Activated CD8-positive, alpha-beta memory T cell treated with anti-CD3 and anti-CD28 coated beads for 48 hours (primary cell): ENCODE data around the gene ZFAND2B.

Experiments used
- DNase-seq, 3 experiments: peaks; one replicate each; pipeline ENCODE4 v3.0.0-alpha.2; 2020; ENCODE audit warnings: low read depth in 2 of 3, low spot score in 2 of 3

The ZFAND2B gene

GRCh38 chr2:219220652-219221402 is 14.2 kb downstream of the ZFAND2B start:
- DNase-seq, result no peak

- no peak for DNase-seq
These were observed 15.5 kb downstream of the ZFAND2B start for GRCh38 chr2:219221957-219222518.

GRCh38 chr2:219223831-219224610 is 17.4 kb downstream of the ZFAND2B start:
- no peak for DNase-seq

GRCh38 chr2:219225350-219225749 is 18.8 kb downstream of the ZFAND2B start:
- no peak for DNase-seq

- DNase-seq, result no peak
These were observed 21.7 kb downstream of the ZFAND2B start for GRCh38 chr2:219228041-219228910.

- no peak for DNase-seq
These were observed 22.3 kb downstream of the ZFAND2B start for GRCh38 chr2:219228911-219229304.

GRCh38 chr2:219229305-219230058 is 22.9 kb downstream of the ZFAND2B start, which contains the start of the genes ANKZF1 and ATG9A:
ANKZF1 (plus strand) TSS chr2:219229806; CDS start chr2:219230258, 452 bp downstream.
ATG9A (minus strand) TSS chr2:219229636; CDS start chr2:219228024, 1,612 bp downstream.
- peak; percentile 85 to 96 (median 87) for DNase-seq

GRCh38 chr2:219230059-219230540 is 23.5 kb downstream of the ZFAND2B start:
- peak in 1 of 3 experiments; percentile 31 for DNase-seq

GRCh38 chr2:219234331-219234730 is 27.7 kb downstream of the ZFAND2B start:
- no peak for DNase-seq

GRCh38 chr2:219243291-219243761 is 36.7 kb downstream of the ZFAND2B start:
- no peak for DNase-seq

- no peak for DNase-seq
These were observed 38.2 kb downstream of the ZFAND2B start for GRCh38 chr2:219244789-219245147.

GRCh38 chr2:219245148-219245898 is 38.7 kb downstream of the ZFAND2B start, which contains the start of the genes GLB1L and STK16:
GLB1L (minus strand) TSS chr2:219245444; CDS start chr2:219243573, 1,871 bp downstream.
STK16 (plus strand) TSS chr2:219245479; CDS start chr2:219246000, 521 bp downstream.
- peak; percentile 83 to 93 (median 93) for DNase-seq

- DNase-seq, result no peak
These were observed 39.3 kb downstream of the ZFAND2B start for GRCh38 chr2:219245899-219246230.

GRCh38 chr2:219246559-219246958 is 40.0 kb downstream of the ZFAND2B start:
- DNase-seq, result no peak

GRCh38 chr2:219247678-219248642 is 41.4 kb downstream of the ZFAND2B start:
- peak in 2 of 3 experiments; percentile 12 to 28 for DNase-seq

GRCh38 chr2:219248845-219249202 is 42.2 kb downstream of the ZFAND2B start:
- no peak for DNase-seq

- DNase-seq, result no peak
These were observed 42.8 kb downstream of the ZFAND2B start for GRCh38 chr2:219249203-219249980.
